Activated CD8-positive, alpha-beta memory T cell treated with anti-CD3 and anti-CD28 coated beads, Interleukin-2, amount 50 U/mL, for 1 hour (primary cell): ENCODE measurements around the gene NOP14.
"Not testable (repeated sequence)": the region's sequence is repeated elsewhere in the genome, so short reads cannot be mapped to it uniquely, and the experiment has no call there.

Source experiments
- DNase-seq: peaks from one replicate; pipeline ENCODE4 v3.0.0-alpha.2; 2020; ENCODE audit errors: extremely low read depth

The NOP14 gene

GRCh38 chr4:2961811-2962441 is 1.3 kb downstream of the NOP14 start:
- DNase-seq = no peak

- no peak for DNase-seq
These were observed 1.8 kb downstream of the NOP14 start for GRCh38 chr4:2961421-2961810.

GRCh38 chr4:2960450-2960849 is 2.8 kb downstream of the NOP14 start:
- DNase-seq = not testable (repeated sequence)

GRCh38 chr4:2958446-2958845 is 4.8 kb downstream of the NOP14 start:
- DNase-seq = no peak

- DNase-seq = not testable (repeated sequence)
These were observed 7.8 kb downstream of the NOP14 start for GRCh38 chr4:2955186-2956044.

GRCh38 chr4:2954358-2955185 is 8.6 kb downstream of the NOP14 start:
- DNase-seq = no peak

- DNase-seq = no peak
These were observed 9.7 kb downstream of the NOP14 start for GRCh38 chr4:2953496-2953895.

- DNase-seq = no peak
These were observed 12.8 kb downstream of the NOP14 start for GRCh38 chr4:2950221-2950989.

- DNase-seq = no peak
These were observed 13.5 kb downstream of the NOP14 start for GRCh38 chr4:2949782-2950125.

- no peak for DNase-seq
These were observed 14.1 kb downstream of the NOP14 start for GRCh38 chr4:2948895-2949781.

- no peak for DNase-seq
These were observed 15.3 kb downstream of the NOP14 start for GRCh38 chr4:2947926-2948325.

GRCh38 chr4:2946812-2947600 is 16.2 kb downstream of the NOP14 start:
- DNase-seq = no peak

- DNase-seq = not testable (repeated sequence)
These were observed 17.3 kb downstream of the NOP14 start for GRCh38 chr4:2945619-2946604.

GRCh38 chr4:2944586-2945526 is 18.4 kb downstream of the NOP14 start:
- DNase-seq = no peak

- no peak for DNase-seq
These were observed 19.1 kb downstream of the NOP14 start for GRCh38 chr4:2944091-2944482.

GRCh38 chr4:2943364-2944090 is 19.7 kb downstream of the NOP14 start:
- DNase-seq = no peak
